ENCODE data around the gene IRS1. TPM values are rescaled to one million over a fixed set of nuclear protein-coding genes. Genes with fewer than 3 reads are reported as not detected.

The IRS1 gene
- total and polyA plus RNA-seq, 7 donors: 2.3 to 29.1 (median 18.5) TPM

GRCh38 chr2:226760412-226761194 lies 39.0 kb downstream of the IRS1 start:
- peak in 1 of 4 donors; percentile 18 for TF ChIP-seq POLR2AphosphoS5 (IDR thresholded peaks at IDR 0.05)
- no peak for TF ChIP-seq POLR2A (IDR thresholded peaks at IDR 0.05)
- peak overlapping the region in 2 of 4 donors; percentile 76 to 77 for H3K27ac ChIP-seq
- 78 to 82% methylated on average over 2 of the region's 2 CpGs for WGBS, 2 donors
- intact Hi-C loops (cut with DNase I): no loop called here
- no peaks in the 10 kb centered on the region for H3K36me3 ChIP-seq
- H3K4me1 ChIP-seq: peaks cover 0 to 63% (median 55%) of the 10 kb centered on the region in 4 donors
- no peak for DNase-seq
- no peak overlapping the region for H3K4me3 ChIP-seq
- no peaks in the 10 kb centered on the region for H3K27me3 ChIP-seq
- no peaks in the 10 kb centered on the region for H3K9me3 ChIP-seq

GRCh38 chr2:226759768-226760167 lies 39.9 kb downstream of the IRS1 start:
- WGBS, 2 donors: 84 to 86% methylated on average over 9 of the region's 9 CpGs
- peaks cover 0 to 68% (median 63%) of the 10 kb centered on the region in 4 donors for H3K4me1 ChIP-seq
- peak overlapping the region in 3 of 4 donors; percentile 14 to 77 (median 76) for H3K27ac ChIP-seq
- H3K4me3 ChIP-seq: no peak overlapping the region
- TF ChIP-seq EP300 (IDR thresholded peaks at IDR 0.05) (no peak), POLR2A (IDR thresholded peaks at IDR 0.05) (no peak), POLR2AphosphoS5 (IDR thresholded peaks at IDR 0.05) (no peak), CTCF (IDR thresholded peaks at IDR 0.05) (no peak)
- no peaks in the 10 kb centered on the region for H3K9me3 ChIP-seq
- no peaks in the 10 kb centered on the region for H3K27me3 ChIP-seq
- H3K36me3 ChIP-seq: no peaks in the 10 kb centered on the region
- DNase-seq: no peak
- intact Hi-C loops (cut with DNase I): loop anchor here (10.0 kb wide), 1 partner anchor 285 kb away; no protein-coding TSS in a partner anchor

GRCh38 chr2:226758921-226759640 lies 40.5 kb downstream of the IRS1 start:
- 69 to 76% methylated on average over 3 of the region's 3 CpGs for WGBS, 2 donors
- DNase-seq: no peak
- TF ChIP-seq EP300 (IDR thresholded peaks at IDR 0.05): no peak
- no peak for TF ChIP-seq POLR2A (IDR thresholded peaks at IDR 0.05)
- TF ChIP-seq POLR2AphosphoS5 (IDR thresholded peaks at IDR 0.05): no peak
- TF ChIP-seq CTCF (IDR thresholded peaks at IDR 0.05): no peak
- Histone ChIP-seq H3K4me1 (peaks cover 0 to 75% (median 67%) of the 10 kb centered on the region in 4 donors), H3K4me3 (no peak overlapping the region), H3K36me3 (no peaks in the 10 kb centered on the region), H3K9me3 (no peaks in the 10 kb centered on the region), H3K27me3 (no peaks in the 10 kb centered on the region), H3K27ac (peak overlapping the region in 3 of 4 donors; percentile 51 to 77 (median 76))
- intact Hi-C loops (cut with DNase I): loop anchor here (10.0 kb wide), 1 partner anchor 284 kb away; no protein-coding TSS in a partner anchor

- 92 to 94% methylated on average over 2 of the region's 2 CpGs for WGBS, 2 donors
- H3K4me1 ChIP-seq: peaks cover 0 to 79% (median 57%) of the 10 kb centered on the region in 4 donors
- TF ChIP-seq EP300 (IDR thresholded peaks at IDR 0.05) (no peak), CTCF (IDR thresholded peaks at IDR 0.05) (no peak), POLR2AphosphoS5 (IDR thresholded peaks at IDR 0.05) (peak in 1 of 4 donors; percentile 40), POLR2A (IDR thresholded peaks at IDR 0.05) (no peak)
- no peak for DNase-seq
- no peak overlapping the region for H3K4me3 ChIP-seq
- no peaks in the 10 kb centered on the region for H3K27me3 ChIP-seq
- no peaks in the 10 kb centered on the region for H3K9me3 ChIP-seq
- no peaks in the 10 kb centered on the region for H3K36me3 ChIP-seq
- peak overlapping the region; percentile 63 to 77 (median 70) for H3K27ac ChIP-seq
- intact Hi-C loops (cut with DNase I): loop anchor here (10.0 kb wide), 1 partner anchor 281 kb away; no protein-coding TSS in a partner anchor
Observed at GRCh38 chr2:226756131-226756530, 43.5 kb downstream of the IRS1 start.

- H3K9me3 ChIP-seq: no peaks in the 10 kb centered on the region
- H3K27me3 ChIP-seq: no peaks in the 10 kb centered on the region
- WGBS, 2 donors: 67 to 75% methylated on average over 1 of the region's 1 CpG
- H3K36me3 ChIP-seq: no peaks in the 10 kb centered on the region
- no peak overlapping the region for H3K4me3 ChIP-seq
- intact Hi-C loops (cut with DNase I): loop anchor here (10.0 kb wide), 1 partner anchor 281 kb away; no protein-coding TSS in a partner anchor
- no peak for DNase-seq
- TF ChIP-seq EP300 (IDR thresholded peaks at IDR 0.05): no peak
- no peak for TF ChIP-seq CTCF (IDR thresholded peaks at IDR 0.05)
- TF ChIP-seq POLR2A (IDR thresholded peaks at IDR 0.05): no peak
- TF ChIP-seq POLR2AphosphoS5 (IDR thresholded peaks at IDR 0.05): no peak
- H3K4me1 ChIP-seq: peaks cover 0 to 74% (median 52%) of the 10 kb centered on the region in 4 donors
- H3K27ac ChIP-seq: peak overlapping the region; percentile 63 to 77 (median 70)
Observed at GRCh38 chr2:226755631-226756030, 44.0 kb downstream of the IRS1 start.
